Body of pancreas (tissue), 4 donors: Measurements from ENCODE around the gene EYS. TPM values are rescaled to one million over a fixed set of nuclear protein-coding genes. Genes with fewer than 3 reads are reported as not detected.

Experiments used
- ATAC-seq: fragments of 150-250 bp; one replicate; pipeline ENCODE4 v1.9.1; 2016
- DNase-seq, 4 donors: peaks; one replicate each; pipeline ENCODE4 v3.0.0-alpha.2; 2019
- H3K27ac ChIP-seq, 4 donors: fragments of 200-600 bp; sonication (generic); 1 replicate in 3 of 4; 2 replicates in 1 of 4; pipeline versions ENCODE4 v1.5.1 to v1.6.1; 2016 to 2019; ENCODE audit warnings: mild to moderate bottlenecking in 1 of 4, mixed read lengths in 1 of 4, moderate library complexity in 1 of 4
- H3K27me3 ChIP-seq, 2 donors: fragments of 200-600 bp; sonication (generic); one replicate each; pipeline ENCODE4 v1.6.0; 2016; ENCODE audit warnings: mild to moderate bottlenecking in 1 of 2
- H3K36me3 ChIP-seq, 2 donors: fragments of 200-600 bp; sonication (generic); replicated peaks in 1 of 2; 2 replicates each; pipeline ENCODE4 v1.5.1; 2016; ENCODE audit warnings: low read depth in 2 of 2; ENCODE audit not compliant: insufficient read depth in 1 of 2
- H3K4me1 ChIP-seq: fragments of 200-600 bp; sonication (generic); one replicate; pipeline ENCODE4 v1.6.0; 2016
- H3K4me3 ChIP-seq, 2 donors: fragments of 200-600 bp; sonication (generic); 1 replicate in 1 of 2; 2 replicates in 1 of 2; pipeline ENCODE4 v1.5.1; 2016 to 2019
- H3K9me3 ChIP-seq, 3 donors: fragments of 200-600 bp; sonication (generic); 1 replicate in 2 of 3; 2 replicates in 1 of 3; pipeline ENCODE4 v1.5.1; 2016
- CTCF ChIP-seq, 7 experiments: fragments of 450-650 bp in 4 of 7; fragments of 200-600 bp in 3 of 7; sonication (generic) in 3 of 7; IDR thresholded peaks; one replicate each; pipeline ENCODE4 v1.5.1; 2016 to 2019; ENCODE audit warnings: antibody characterized with exemption in 7 of 7
- POLR2A ChIP-seq, 3 donors: fragments of 450-650 bp; IDR thresholded peaks; one replicate each; pipeline ENCODE4 v1.6.1; 2016; ENCODE audit warnings: antibody characterized with exemption in 3 of 3, mild to moderate bottlenecking in 2 of 3
- WGBS, 2 donors: methylation state at CpG; one replicate each; pipeline ENCODE4 v1.1.5; 2017; 5-methylcytosine and 5-hydroxymethylcytosine counted together
- intact Hi-C: fragments of 100-400 bp; cut with DNase I; formaldehyde crosslinking; loops from one replicate; pipeline ENCODE4 v1.15.1; 2023
- total RNA-seq, 2 donors: library from RNA; depleted of rRNA; stranded (reverse); fragments of >200 nt; gene quantifications; one replicate each; pipeline ENCODE4 v1.1.0, GENCODE V29; 2016

EYS gene
- total RNA-seq, 2 donors from 2014 or later, result 0.26 TPM; not detected in 1

GRCh38 chr6:64591676-64592036 is 1115.4 kb downstream of the EYS start:
- WGBS, 2 donors, result 52 to 62% methylated on average over 6 of the region's 6 CpGs
- no peak for ATAC-seq

GRCh38 chr6:64590965-64591675 is 1115.9 kb downstream of the EYS start:
- intact Hi-C loops, result no loop called here
- Histone ChIP-seq H3K4me1 (no peaks in the 10 kb centered on the region), H3K36me3 (no peaks in the 10 kb centered on the region), H3K9me3 (no peaks in the 10 kb centered on the region), H3K27ac (no peak overlapping the region), H3K4me3 (no peak overlapping the region), H3K27me3 (no peaks in the 10 kb centered on the region)
- 36 to 43% methylated on average over 6 of the region's 6 CpGs for WGBS, 2 donors
- no peak for ATAC-seq
- DNase-seq, result no peak
- TF ChIP-seq CTCF (IDR thresholded peaks at IDR 0.05) (no peak), POLR2A (IDR thresholded peaks at IDR 0.05) (no peak)

More at GRCh38 chr6:64591676-64592036, 1115.4 kb downstream of the EYS start:
- no peak overlapping the region for H3K27ac ChIP-seq
- DNase-seq, result no peak
- TF ChIP-seq CTCF (IDR thresholded peaks at IDR 0.05) (no peak), POLR2A (IDR thresholded peaks at IDR 0.05) (no peak)
- no peaks in the 10 kb centered on the region for H3K4me1 ChIP-seq
- intact Hi-C loops, result no loop called here
- no peak overlapping the region for H3K4me3 ChIP-seq
- H3K27me3 ChIP-seq, result no peaks in the 10 kb centered on the region
- H3K9me3 ChIP-seq, result no peaks in the 10 kb centered on the region
- H3K36me3 ChIP-seq, result no peaks in the 10 kb centered on the region

GRCh38 chr6:64589961-64590360 is 1117.1 kb downstream of the EYS start:
- DNase-seq (no peak), ATAC-seq (no peak)
- H3K27me3 ChIP-seq, result no peaks in the 10 kb centered on the region
- no peak for TF ChIP-seq POLR2A (IDR thresholded peaks at IDR 0.05)
- no peak for TF ChIP-seq CTCF (IDR thresholded peaks at IDR 0.05)
- intact Hi-C loops, result no loop called here
- H3K9me3 ChIP-seq, result no peaks in the 10 kb centered on the region
- 21 to 25% methylated on average over 3 of the region's 3 CpGs for WGBS, 2 donors
- H3K4me1 ChIP-seq, result no peaks in the 10 kb centered on the region
- no peak overlapping the region for H3K27ac ChIP-seq
- H3K4me3 ChIP-seq, result no peak overlapping the region
- no peaks in the 10 kb centered on the region for H3K36me3 ChIP-seq

GRCh38 chr6:64580346-64580745 is 1126.7 kb downstream of the EYS start:
- Histone ChIP-seq H3K9me3 (no peaks in the 10 kb centered on the region), H3K27ac (no peak overlapping the region), H3K4me1 (no peaks in the 10 kb centered on the region), H3K4me3 (no peak overlapping the region), H3K36me3 (no peaks in the 10 kb centered on the region), H3K27me3 (no peaks in the 10 kb centered on the region)
- DNase-seq (no peak), ATAC-seq (no peak)
- no peak for TF ChIP-seq CTCF (IDR thresholded peaks at IDR 0.05)
- no peak for TF ChIP-seq POLR2A (IDR thresholded peaks at IDR 0.05)
- intact Hi-C loops, result no loop called here
- WGBS, 2 donors, result 55 to 71% methylated on average over 1 of the region's 1 CpG

- no peak overlapping the region for H3K4me3 ChIP-seq
- H3K27ac ChIP-seq, result no peak overlapping the region
- intact Hi-C loops, result no loop called here
- TF ChIP-seq CTCF (IDR thresholded peaks at IDR 0.05) (no peak), POLR2A (IDR thresholded peaks at IDR 0.05) (no peak)
- no peaks in the 10 kb centered on the region for H3K4me1 ChIP-seq
- H3K27me3 ChIP-seq, result no peaks in the 10 kb centered on the region
- ATAC-seq (no peak), DNase-seq (no peak)
- no peaks in the 10 kb centered on the region for H3K36me3 ChIP-seq
- H3K9me3 ChIP-seq, result no peaks in the 10 kb centered on the region
- 62 to 70% methylated on average over 1 of the region's 1 CpG for WGBS, 2 donors
Observed at GRCh38 chr6:64553249-64553786, 1153.7 kb downstream of the EYS start.
